ENCODE measurements around the gene FAM168A. TPM values are rescaled to one million over a fixed set of nuclear protein-coding genes. Genes with fewer than 3 reads are reported as not detected.

The FAM168A gene
- total RNA-seq, 4 donors from 2014 or later, result 22.2 to 35.7 (median 30.4) TPM

- no peak for TF ChIP-seq CTCF (IDR thresholded peaks at IDR 0.05)
- no peak for TF ChIP-seq POLR2A (IDR thresholded peaks at IDR 0.05)
- H3K27ac ChIP-seq, result no peak overlapping the region
- DNase-seq, result no peak
- H3K4me3 ChIP-seq, result no peak overlapping the region
- H3K4me1 ChIP-seq, result no peaks in the 10 kb centered on the region
- no peaks in the 10 kb centered on the region for H3K27me3 ChIP-seq
- H3K36me3 ChIP-seq, result no peaks in the 10 kb centered on the region
- no peaks in the 10 kb centered on the region for H3K9me3 ChIP-seq
These were observed 89.4 kb downstream of the FAM168A start for GRCh38 chr11:73508243-73509176.

- Histone ChIP-seq H3K4me1 (no peaks in the 10 kb centered on the region), H3K36me3 (no peaks in the 10 kb centered on the region), H3K4me3 (no peak overlapping the region), H3K9me3 (no peaks in the 10 kb centered on the region), H3K27ac (no peak overlapping the region), H3K27me3 (no peaks in the 10 kb centered on the region)
- TF ChIP-seq CTCF (IDR thresholded peaks at IDR 0.05) (no peak), POLR2A (IDR thresholded peaks at IDR 0.05) (no peak)
- DNase-seq, result no peak
These were observed 90.8 kb downstream of the FAM168A start for GRCh38 chr11:73507086-73507485.

GRCh38 chr11:73506038-73506437, 91.9 kb downstream of the FAM168A start:
- no peaks in the 10 kb centered on the region for H3K4me1 ChIP-seq
- no peak for DNase-seq
- H3K4me3 ChIP-seq, result no peak overlapping the region
- no peaks in the 10 kb centered on the region for H3K27me3 ChIP-seq
- TF ChIP-seq POLR2A (IDR thresholded peaks at IDR 0.05) (no peak), CTCF (IDR thresholded peaks at IDR 0.05) (no peak)
- no peak overlapping the region for H3K27ac ChIP-seq
- H3K9me3 ChIP-seq, result no peaks in the 10 kb centered on the region
- no peaks in the 10 kb centered on the region for H3K36me3 ChIP-seq

GRCh38 chr11:73498343-73498742, 99.6 kb downstream of the FAM168A start:
- TF ChIP-seq CTCF (IDR thresholded peaks at IDR 0.05) (no peak), POLR2A (IDR thresholded peaks at IDR 0.05) (no peak)
- H3K27ac ChIP-seq, result no peak overlapping the region
- no peaks in the 10 kb centered on the region for H3K36me3 ChIP-seq
- no peak for DNase-seq
- no peaks in the 10 kb centered on the region for H3K27me3 ChIP-seq
- H3K9me3 ChIP-seq, result no peaks in the 10 kb centered on the region
- H3K4me3 ChIP-seq, result no peak overlapping the region
- no peaks in the 10 kb centered on the region for H3K4me1 ChIP-seq

GRCh38 chr11:73496134-73496533, 101.8 kb downstream of the FAM168A start:
- H3K4me3 ChIP-seq, result no peak overlapping the region
- no peak for TF ChIP-seq CTCF (IDR thresholded peaks at IDR 0.05)
- TF ChIP-seq POLR2A (IDR thresholded peaks at IDR 0.05), result no peak
- no peaks in the 10 kb centered on the region for H3K4me1 ChIP-seq
- H3K9me3 ChIP-seq, result no peaks in the 10 kb centered on the region
- DNase-seq, result no peak
- no peak overlapping the region for H3K27ac ChIP-seq
- no peaks in the 10 kb centered on the region for H3K27me3 ChIP-seq
- no peaks in the 10 kb centered on the region for H3K36me3 ChIP-seq

All from Peyer's patch (tissue), 4 donors.